Endothelial cell of umbilical vein (primary cell): ENCODE data around the gene EFR3B.

Source experiments
- EZH2 ChIP-seq: IDR thresholded peaks from 2 replicates; pipeline ENCODE4 v1.6.1; 2012; ENCODE audit warnings: borderline replicate concordance, low read depth, mild to moderate bottlenecking, moderate library complexity, low read length, inconsistent platforms; ENCODE audit not compliant: severe bottlenecking
- GATA2 ChIP-seq: IDR thresholded peaks from 2 replicates; pipeline ENCODE4 v1.7.0; 2011; ENCODE audit warnings: low read depth, mild to moderate bottlenecking, moderate library complexity, mixed read lengths, low read length; ENCODE audit not compliant: insufficient read length, insufficient read depth
- JUN ChIP-seq: IDR thresholded peaks from 2 replicates; pipeline ENCODE4 v1.6.1; 2011; ENCODE audit warnings: borderline replicate concordance, low read depth; ENCODE audit not compliant: insufficient read length, insufficient read depth
- MYC ChIP-seq: IDR thresholded peaks from one replicate; pipeline ENCODE4 v1.6.1; 2011; ENCODE audit warnings: mild to moderate bottlenecking, low read depth, low read length
- POLR2A ChIP-seq: IDR thresholded peaks from 2 replicates; pipeline ENCODE4 v1.6.1; 2012; ENCODE audit warnings: low read depth, mild to moderate bottlenecking, control low read depth, low read length
- POLR2AphosphoS5 ChIP-seq: IDR thresholded peaks from 2 replicates; pipeline ENCODE4 v1.6.1; 2012; ENCODE audit warnings: low read depth, mild to moderate bottlenecking, control low read depth, low read length, moderate library complexity; ENCODE audit not compliant: insufficient read depth
- TF ChIP-seq, protein P1 (sequence below), 2 donors: IDR thresholded peaks; 1 replicate in 1 of 2; 2 replicates in 1 of 2; pipeline ENCODE4 v1.5.1; 2011; ENCODE audit warnings: low read length in 2 of 2, mild to moderate bottlenecking in 2 of 2, moderate library complexity in 2 of 2, control low read depth in 1 of 2, inconsistent platforms in 1 of 2, low read depth in 1 of 2; ENCODE audit not compliant: insufficient read depth in 1 of 2; ENCODE audit errors: extremely low read depth in 1 of 2
- TF ChIP-seq, protein P2 (sequence below): IDR thresholded peaks from 2 replicates; pipeline ENCODE4 v1.6.1; 2011; ENCODE audit not compliant: insufficient read depth, insufficient read length

DNA sequence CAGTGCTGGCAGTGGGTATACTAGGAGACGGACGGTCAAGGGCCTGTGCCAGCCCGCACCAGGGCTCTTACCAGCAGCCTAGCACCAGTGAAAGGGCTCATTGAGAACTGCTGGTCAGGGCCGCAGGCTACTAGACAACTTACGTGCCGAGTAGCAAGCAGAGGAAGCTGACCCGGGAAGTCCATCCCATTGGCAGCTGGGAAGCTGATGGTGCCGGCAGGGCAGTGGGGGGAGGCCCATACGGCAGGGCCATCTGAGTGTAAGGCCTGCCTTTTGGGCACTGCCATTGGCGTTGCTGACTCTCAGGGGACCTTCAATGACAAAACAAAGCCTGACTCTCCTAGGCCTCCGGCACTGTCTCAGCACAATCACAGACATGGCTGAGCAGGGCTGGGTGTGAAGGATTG is 20.6 kb downstream of the EFR3B start:
- TF ChIP-seq, protein P1, sequence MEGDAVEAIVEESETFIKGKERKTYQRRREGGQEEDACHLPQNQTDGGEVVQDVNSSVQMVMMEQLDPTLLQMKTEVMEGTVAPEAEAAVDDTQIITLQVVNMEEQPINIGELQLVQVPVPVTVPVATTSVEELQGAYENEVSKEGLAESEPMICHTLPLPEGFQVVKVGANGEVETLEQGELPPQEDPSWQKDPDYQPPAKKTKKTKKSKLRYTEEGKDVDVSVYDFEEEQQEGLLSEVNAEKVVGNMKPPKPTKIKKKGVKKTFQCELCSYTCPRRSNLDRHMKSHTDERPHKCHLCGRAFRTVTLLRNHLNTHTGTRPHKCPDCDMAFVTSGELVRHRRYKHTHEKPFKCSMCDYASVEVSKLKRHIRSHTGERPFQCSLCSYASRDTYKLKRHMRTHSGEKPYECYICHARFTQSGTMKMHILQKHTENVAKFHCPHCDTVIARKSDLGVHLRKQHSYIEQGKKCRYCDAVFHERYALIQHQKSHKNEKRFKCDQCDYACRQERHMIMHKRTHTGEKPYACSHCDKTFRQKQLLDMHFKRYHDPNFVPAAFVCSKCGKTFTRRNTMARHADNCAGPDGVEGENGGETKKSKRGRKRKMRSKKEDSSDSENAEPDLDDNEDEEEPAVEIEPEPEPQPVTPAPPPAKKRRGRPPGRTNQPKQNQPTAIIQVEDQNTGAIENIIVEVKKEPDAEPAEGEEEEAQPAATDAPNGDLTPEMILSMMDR (IDR thresholded peaks at IDR 0.05; ENCODE audit: extremely low read depth in 1 of 2, insufficient read depth in 1 of 2, low read depth in 1 of 2, low read length in 2 of 2): no peak
- no peak for TF ChIP-seq POLR2AphosphoS5
- no peak for TF ChIP-seq MYC
- TF ChIP-seq, protein P2, sequence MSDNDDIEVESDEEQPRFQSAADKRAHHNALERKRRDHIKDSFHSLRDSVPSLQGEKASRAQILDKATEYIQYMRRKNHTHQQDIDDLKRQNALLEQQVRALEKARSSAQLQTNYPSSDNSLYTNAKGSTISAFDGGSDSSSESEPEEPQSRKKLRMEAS: no peak
- no peak for TF ChIP-seq JUN
- no peak for TF ChIP-seq POLR2A
- no peak for TF ChIP-seq EZH2
- TF ChIP-seq GATA2: no peak
